Mucosa of rectum (tissue), 2 donors: Measurements from ENCODE around the gene RNF5.
"Not testable (repeated sequence)": the region's sequence is repeated elsewhere in the genome, so short reads cannot be mapped to it uniquely, and the experiment has no call there.

Source experiments
- H3K27ac ChIP-seq, 2 donors: one replicate each; pipeline ENCODE4 v1.7.0; 2013; ENCODE audit warnings: inconsistent platforms in 2 of 2, low read depth in 2 of 2, low read length in 2 of 2
- H3K27me3 ChIP-seq, 2 donors: one replicate each; pipeline ENCODE4 v1.7.0; 2013; ENCODE audit warnings: low read length in 2 of 2; ENCODE audit not compliant: control insufficient read depth in 2 of 2, insufficient read depth in 2 of 2
- H3K36me3 ChIP-seq, 2 donors: one replicate each; pipeline ENCODE4 v1.7.0; 2013; ENCODE audit warnings: low read length in 2 of 2; ENCODE audit not compliant: control insufficient read depth in 2 of 2, insufficient read depth in 2 of 2
- H3K4me1 ChIP-seq, 2 donors: one replicate each; pipeline ENCODE4 v1.7.0; 2013; ENCODE audit warnings: low read length in 2 of 2, mild to moderate bottlenecking in 1 of 2; ENCODE audit not compliant: control insufficient read depth in 2 of 2, insufficient read depth in 2 of 2
- H3K4me3 ChIP-seq, 2 donors: one replicate each; pipeline ENCODE4 v1.7.0; 2013; ENCODE audit warnings: low read length in 2 of 2
- H3K9ac ChIP-seq, 2 donors: one replicate each; pipeline ENCODE4 v1.7.0; 2013; ENCODE audit warnings: low read length in 2 of 2, low read depth in 1 of 2, mild to moderate bottlenecking in 1 of 2
- H3K9me3 ChIP-seq, 2 donors: one replicate each; pipeline ENCODE4 v1.7.0; 2013; ENCODE audit warnings: low read length in 2 of 2; ENCODE audit not compliant: control insufficient read depth in 2 of 2
- donor health status: healthy.
- donor health status: Normal muscosa, but diverticular disease.

RNF5 gene

DNA sequence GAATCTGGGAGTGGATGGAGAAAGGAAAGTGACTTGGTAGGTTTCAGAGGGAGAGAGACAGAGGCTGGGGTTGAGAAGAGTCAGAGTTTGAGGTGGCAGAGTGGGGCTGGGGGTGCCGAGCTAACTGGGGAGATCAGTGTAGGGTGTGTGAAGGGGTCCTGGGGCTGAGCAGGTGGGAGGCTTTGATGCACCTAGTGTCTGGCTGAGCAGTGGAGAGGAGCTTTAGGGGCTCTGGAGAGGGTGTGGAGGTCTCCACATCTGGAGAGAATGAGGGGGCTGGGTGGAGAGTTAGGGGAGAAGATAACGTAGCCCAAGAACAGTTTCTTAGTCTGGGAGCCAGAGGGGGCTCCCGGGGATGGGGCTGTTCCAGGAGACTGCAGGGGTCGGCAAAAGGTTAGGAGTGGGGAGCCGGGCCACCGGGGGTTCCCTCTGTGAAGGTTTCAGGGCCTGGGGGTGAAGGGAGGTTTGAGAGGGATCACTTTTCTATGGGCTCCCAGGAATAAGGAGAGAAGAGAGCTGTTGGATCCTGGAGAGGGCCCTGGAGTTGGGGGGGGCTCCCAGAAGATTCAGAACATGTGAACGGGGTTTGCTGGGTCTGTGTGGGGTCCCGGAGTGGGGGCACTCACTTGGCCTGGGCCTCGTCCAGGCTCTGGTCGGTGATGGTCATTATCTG lies 11.0 kb downstream of the RNF5 start:
- peak overlapping the region; percentile 76 to 87 for H3K4me3 ChIP-seq
- peak overlapping the region; percentile 91 to 95 for H3K27ac ChIP-seq
- peaks cover 35 to 36% of the 10 kb centered on the region in 2 donors for H3K4me1 ChIP-seq
- H3K36me3 ChIP-seq: peaks cover 3 to 17% of the 10 kb centered on the region in 2 donors
- H3K27me3 ChIP-seq: no peaks in the 10 kb centered on the region
- H3K9ac ChIP-seq: peak overlapping the region; percentile 76 to 81
- no peaks in the 10 kb centered on the region for H3K9me3 ChIP-seq

DNA sequence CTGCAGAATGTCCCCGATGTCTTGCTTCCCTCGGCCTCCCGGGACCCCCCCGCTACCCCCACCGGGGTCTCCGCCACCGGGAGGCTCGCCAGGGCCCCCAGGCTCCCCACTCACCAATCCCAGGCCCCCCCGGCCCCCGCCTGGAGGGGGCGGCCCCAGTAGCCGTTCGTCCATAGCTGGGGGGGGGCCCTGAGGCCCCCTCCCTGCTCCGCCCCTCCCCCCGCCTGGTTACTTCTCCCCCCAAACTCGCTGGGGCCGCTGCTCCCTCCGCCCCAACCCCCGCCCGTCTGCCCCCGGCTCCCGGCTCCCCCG lies 11.5 kb downstream of the RNF5 start:
- Histone ChIP-seq H3K27me3 (no peaks in the 10 kb centered on the region), H3K9me3 (no peaks in the 10 kb centered on the region), H3K27ac (peak overlapping the region; percentile 91 to 95), H3K36me3 (peaks cover 3 to 16% of the 10 kb centered on the region in 2 donors), H3K9ac (peak overlapping the region; percentile 76 to 81), H3K4me1 (peaks cover 35 to 38% of the 10 kb centered on the region in 2 donors), H3K4me3 (peak overlapping the region; percentile 76 to 87)

DNA sequence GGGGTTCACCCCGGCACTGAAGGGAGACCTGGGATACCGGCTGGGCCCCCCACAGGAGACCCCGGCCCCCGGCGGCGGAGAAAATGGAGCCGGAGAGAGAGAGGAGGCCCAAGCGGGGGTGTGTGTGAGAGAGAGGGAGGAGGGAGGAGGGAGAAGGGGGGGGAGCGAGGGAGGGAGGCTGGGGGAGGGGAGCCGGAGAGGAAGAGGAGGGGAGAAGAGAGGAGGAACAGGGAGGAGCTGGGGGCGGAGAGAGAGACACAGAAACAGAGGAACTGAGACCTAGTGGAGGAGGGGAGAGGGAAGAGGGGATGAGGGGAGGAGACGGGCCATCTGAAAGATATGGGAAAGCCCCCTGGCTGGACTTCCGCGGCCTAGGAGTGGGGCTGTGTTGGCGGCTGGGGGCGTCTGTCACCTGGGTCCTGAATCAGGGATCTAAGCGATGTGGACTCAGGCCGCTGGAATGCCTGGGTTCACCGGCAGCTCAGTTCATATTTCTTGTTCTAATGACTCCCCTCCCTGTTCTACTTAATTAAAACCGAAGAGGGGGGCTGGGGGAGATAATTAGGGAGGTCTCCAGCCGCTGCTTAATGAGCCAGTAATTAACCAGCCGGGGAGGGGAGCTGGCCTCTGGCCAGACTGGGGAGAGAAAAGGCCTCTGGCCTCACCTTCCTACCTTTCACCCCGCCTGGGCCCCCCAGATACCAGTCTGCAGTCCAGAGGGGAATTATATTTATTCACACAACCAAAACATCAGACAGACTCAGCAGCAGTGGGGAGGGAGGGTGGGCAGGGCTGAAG lies 12.0 kb downstream of the RNF5 start, which contains the start of gene PBX2:
Gene PBX2 (minus strand): TSS at position 149 of the 798 bp plus-strand sequence. CDS start 287 bp downstream, outside the sequence.
- Histone ChIP-seq H3K4me1 (peaks cover 41 to 44% of the 10 kb centered on the region in 2 donors), H3K9me3 (no peaks in the 10 kb centered on the region), H3K9ac (peak within 1 kb of the TSS; percentile 91 to 96), H3K36me3 (peaks cover 3 to 16% of the 10 kb centered on the region in 2 donors), H3K4me3 (peak within 1 kb of the TSS; percentile 86 to 87), H3K27ac (peak within 1 kb of the TSS; percentile 91 to 95), H3K27me3 (no peaks in the 10 kb centered on the region)

DNA sequence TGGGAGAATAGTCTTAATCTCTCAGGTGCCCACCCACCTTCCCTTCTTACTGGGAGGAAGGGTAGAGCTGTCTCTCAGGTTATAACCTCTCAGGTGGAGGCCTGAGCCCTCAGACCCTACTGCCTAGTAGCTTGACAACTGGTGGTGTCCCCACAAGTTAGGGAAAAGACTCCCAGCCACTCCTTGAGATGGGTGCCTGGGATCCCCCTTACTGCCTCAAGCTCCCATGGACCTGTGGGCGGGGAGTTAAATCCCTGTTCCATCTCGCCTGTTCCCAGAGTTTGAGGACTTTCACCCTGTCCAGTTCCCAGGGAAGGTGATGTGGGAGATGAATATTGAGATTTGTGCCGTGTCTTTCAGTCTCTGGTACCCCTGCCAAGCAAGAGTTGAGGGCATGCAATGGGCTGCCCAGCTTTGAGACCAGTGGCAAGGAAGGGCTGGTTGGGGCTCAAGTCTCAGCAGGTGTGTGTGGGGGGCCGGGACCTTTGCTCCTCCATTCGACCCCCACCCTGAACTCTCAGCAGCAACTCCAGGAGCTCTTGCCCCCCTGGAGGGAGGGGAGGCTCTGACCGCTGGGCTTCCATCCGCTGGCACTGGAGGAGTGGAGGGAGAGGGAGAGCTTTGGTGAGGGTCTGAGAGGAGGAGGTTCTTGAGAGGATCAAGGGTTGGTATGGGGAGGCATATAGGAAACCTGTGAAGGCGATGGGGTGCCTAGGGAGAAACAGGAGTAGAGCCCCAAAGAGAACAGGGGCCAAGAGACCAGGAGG lies 12.9 kb downstream of the RNF5 start:
- Histone ChIP-seq H3K4me3 (peak overlapping the region; percentile 86 to 87), H3K9ac (peak overlapping the region; percentile 87 to 96)

GRCh38 chr6:32191696-32192607 lies 13.7 kb downstream of the RNF5 start:
- Histone ChIP-seq H3K36me3 (peaks cover 0 to 8% of the 10 kb centered on the region in 2 donors), H3K4me1 (peaks cover 46 to 47% of the 10 kb centered on the region in 2 donors), H3K27ac (peak overlapping the region; percentile 91 to 95), H3K4me3 (peak overlapping the region; percentile 86 to 87), H3K27me3 (no peaks in the 10 kb centered on the region), H3K9me3 (no peaks in the 10 kb centered on the region), H3K9ac (peak overlapping the region; percentile 87 to 96)

More for the DNA sequence above, 12.9 kb downstream of the RNF5 start:
- no peaks in the 10 kb centered on the region for H3K27me3 ChIP-seq
- peaks cover 41 to 44% of the 10 kb centered on the region in 2 donors for H3K4me1 ChIP-seq
- H3K27ac ChIP-seq: peak overlapping the region; percentile 91 to 95
- H3K9me3 ChIP-seq: no peaks in the 10 kb centered on the region
- H3K36me3 ChIP-seq: peaks cover 3 to 16% of the 10 kb centered on the region in 2 donors

DNA sequence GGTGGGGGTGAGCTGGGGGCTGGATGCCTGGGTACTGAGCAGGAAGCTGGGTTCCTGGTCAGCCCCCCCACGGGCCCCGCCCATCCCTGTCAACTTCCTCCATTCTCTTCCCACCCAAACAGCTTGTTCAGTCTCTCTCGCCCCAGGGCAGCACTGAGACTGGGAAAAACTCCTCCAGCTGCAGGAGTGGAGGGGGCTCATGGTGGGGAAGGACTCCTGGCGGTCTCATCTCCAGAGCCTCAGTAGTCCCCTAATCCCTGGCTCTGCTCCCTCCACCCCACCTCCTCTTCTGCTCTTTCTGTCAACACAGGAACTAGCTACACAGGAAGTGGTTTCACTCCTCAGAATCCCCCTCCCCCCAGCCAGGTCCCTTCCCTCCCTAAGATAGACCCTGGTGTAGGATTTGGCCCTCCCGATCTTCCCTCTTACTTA lies 14.4 kb downstream of the RNF5 start, which contains the start of gene GPSM3:
Gene GPSM3 (minus strand): TSS at position 36 of the 432 bp plus-strand sequence. CDS start 130 bp downstream, outside the sequence.
- Histone ChIP-seq H3K4me1 (peaks cover 44 to 49% of the 10 kb centered on the region in 2 donors), H3K9me3 (no peaks in the 10 kb centered on the region), H3K9ac (peak within 1 kb of the TSS; percentile 87 to 96), H3K4me3 (peak within 1 kb of the TSS; percentile 86 to 87), H3K27me3 (no peaks in the 10 kb centered on the region), H3K27ac (peak within 1 kb of the TSS; percentile 91 to 95), H3K36me3 (peaks cover 0 to 2% of the 10 kb centered on the region in 2 donors)

DNA sequence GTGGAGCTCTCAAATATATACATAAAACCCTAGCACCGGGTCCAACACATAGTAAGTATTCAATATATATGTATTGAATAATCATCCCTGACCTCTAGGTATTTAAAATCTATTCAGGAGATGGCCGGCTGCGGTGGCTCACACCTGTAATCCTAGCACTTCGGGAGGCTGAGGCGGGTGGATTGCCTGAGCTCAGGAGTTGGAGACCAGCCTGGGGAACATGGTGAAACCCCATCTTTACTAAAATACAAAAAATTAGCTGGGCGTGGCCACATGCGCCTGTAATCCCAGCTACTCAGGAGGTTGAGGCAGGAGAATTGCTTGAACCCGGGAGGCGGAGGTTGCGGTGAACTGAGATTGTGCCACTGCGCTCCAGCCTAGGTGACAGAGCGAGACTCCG lies 14.9 kb downstream of the RNF5 start:
- H3K9me3 ChIP-seq, H3K27me3 ChIP-seq, H3K36me3 ChIP-seq: not testable (repeated sequence)
- H3K4me3 ChIP-seq: peak overlapping the region; percentile 41 to 71
- H3K9ac ChIP-seq: peak overlapping the region in 1 of 2 donors; percentile 55
- H3K27ac ChIP-seq: peak overlapping the region; percentile 91 to 95
- H3K4me1 ChIP-seq: peaks cover 43 to 49% of the 10 kb centered on the region in 2 donors

DNA sequence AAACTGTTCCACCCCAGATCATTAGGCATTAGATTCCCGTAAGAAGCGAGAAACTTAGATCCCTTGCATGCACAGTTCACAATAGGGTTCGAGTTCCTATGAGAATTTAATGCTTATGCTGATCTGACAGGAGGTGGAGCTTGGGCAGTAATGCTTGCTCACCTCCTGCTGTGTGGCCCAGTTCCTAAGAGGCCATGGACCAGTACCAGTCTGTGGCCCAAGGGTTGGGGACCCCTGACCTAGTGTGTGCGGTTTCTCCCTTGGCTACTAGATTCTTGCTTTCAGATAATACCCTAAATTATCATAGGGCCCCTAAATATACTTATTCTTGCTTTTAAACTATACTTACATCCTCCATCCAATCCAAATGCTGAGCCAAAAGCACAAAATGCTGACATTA lies 16.2 kb downstream of the RNF5 start:
- Histone ChIP-seq H3K27ac (peak overlapping the region in 1 of 2 donors; percentile 100), H3K9me3 (no peaks in the 10 kb centered on the region), H3K4me1 (peaks cover 34 to 39% of the 10 kb centered on the region in 2 donors), H3K4me3 (no peak overlapping the region), H3K9ac (no peak overlapping the region), H3K27me3 (no peaks in the 10 kb centered on the region), H3K36me3 (no peaks in the 10 kb centered on the region)
